Effector CD8-positive, alpha-beta T cell (primary cell): ENCODE data around the gene ZNF487.
"Not testable (repeated sequence)": the region's sequence is repeated elsewhere in the genome, so short reads cannot be mapped to it uniquely, and the experiment has no call there.

ENCODE experiments used
- DNase-seq: peaks from one replicate; lab custom pipeline; 2025; lab: John Stamatoyannopoulos, UW

The ZNF487 gene

GRCh38 chr10:43437141-43437870 lies 395 bp downstream of the ZNF487 start:
- no peak for DNase-seq

GRCh38 chr10:43440463-43441134 lies 3.7 kb downstream of the ZNF487 start:
- no peak for DNase-seq

GRCh38 chr10:43444323-43444722 lies 7.4 kb downstream of the ZNF487 start:
- no peak for DNase-seq

GRCh38 chr10:43444897-43445466 lies 8.1 kb downstream of the ZNF487 start:
- DNase-seq = no peak

- not testable (repeated sequence) for DNase-seq
These were observed 9.5 kb downstream of the ZNF487 start for GRCh38 chr10:43446219-43447017.

- no peak for DNase-seq
These were observed 11.8 kb downstream of the ZNF487 start for GRCh38 chr10:43448742-43449141.

- no peak for DNase-seq
These were observed 15.5 kb downstream of the ZNF487 start for GRCh38 chr10:43452356-43452914.

- no peak for DNase-seq
These were observed 16.4 kb downstream of the ZNF487 start for GRCh38 chr10:43453266-43453831.

GRCh38 chr10:43454025-43454424 lies 17.1 kb downstream of the ZNF487 start:
- not testable (repeated sequence) for DNase-seq

GRCh38 chr10:43456561-43456960 lies 19.6 kb downstream of the ZNF487 start:
- DNase-seq = not testable (repeated sequence)

- DNase-seq = no peak
These were observed 21.3 kb downstream of the ZNF487 start for GRCh38 chr10:43458227-43458626.

- no peak for DNase-seq
These were observed 25.0 kb downstream of the ZNF487 start for GRCh38 chr10:43461950-43462349.

- not testable (repeated sequence) for DNase-seq
These were observed 28.3 kb downstream of the ZNF487 start for GRCh38 chr10:43465086-43465735.

- not testable (repeated sequence) for DNase-seq
These were observed 28.8 kb downstream of the ZNF487 start for GRCh38 chr10:43465736-43466120.

GRCh38 chr10:43471146-43471545 lies 34.2 kb downstream of the ZNF487 start:
- no peak for DNase-seq

GRCh38 chr10:43471935-43472720 lies 35.2 kb downstream of the ZNF487 start:
- DNase-seq = no peak

GRCh38 chr10:43479275-43479674 lies 42.4 kb downstream of the ZNF487 start:
- no peak for DNase-seq

- DNase-seq = no peak
These were observed 45.6 kb downstream of the ZNF487 start for GRCh38 chr10:43482319-43483078.

GRCh38 chr10:43491855-43492254 lies 54.9 kb downstream of the ZNF487 start:
- no peak for DNase-seq

- DNase-seq = no peak
These were observed 66.0 kb downstream of the ZNF487 start for GRCh38 chr10:43502931-43503330.
